Testis (tissue), 2 donors: Measurements from ENCODE around the gene HIGD1C.

Experiments
- POLR2A ChIP-seq: fragments of 450-650 bp; IDR thresholded peaks from one replicate; pipeline ENCODE4 v1.6.1; 2017; ENCODE audit warnings: antibody characterized with exemption, mild to moderate bottlenecking, moderate library complexity
- TF ChIP-seq, protein P1 (sequence below), 3 experiments: fragments of 450-650 bp in 2 of 3; fragments of 200-600 bp in 1 of 3; sonication (generic) in 1 of 3; IDR thresholded peaks; one replicate each; pipeline ENCODE4 v1.5.1; 2016 to 2019; ENCODE audit warnings: antibody characterized with exemption in 3 of 3, mild to moderate bottlenecking in 2 of 3, moderate library complexity in 1 of 3

DNA sequence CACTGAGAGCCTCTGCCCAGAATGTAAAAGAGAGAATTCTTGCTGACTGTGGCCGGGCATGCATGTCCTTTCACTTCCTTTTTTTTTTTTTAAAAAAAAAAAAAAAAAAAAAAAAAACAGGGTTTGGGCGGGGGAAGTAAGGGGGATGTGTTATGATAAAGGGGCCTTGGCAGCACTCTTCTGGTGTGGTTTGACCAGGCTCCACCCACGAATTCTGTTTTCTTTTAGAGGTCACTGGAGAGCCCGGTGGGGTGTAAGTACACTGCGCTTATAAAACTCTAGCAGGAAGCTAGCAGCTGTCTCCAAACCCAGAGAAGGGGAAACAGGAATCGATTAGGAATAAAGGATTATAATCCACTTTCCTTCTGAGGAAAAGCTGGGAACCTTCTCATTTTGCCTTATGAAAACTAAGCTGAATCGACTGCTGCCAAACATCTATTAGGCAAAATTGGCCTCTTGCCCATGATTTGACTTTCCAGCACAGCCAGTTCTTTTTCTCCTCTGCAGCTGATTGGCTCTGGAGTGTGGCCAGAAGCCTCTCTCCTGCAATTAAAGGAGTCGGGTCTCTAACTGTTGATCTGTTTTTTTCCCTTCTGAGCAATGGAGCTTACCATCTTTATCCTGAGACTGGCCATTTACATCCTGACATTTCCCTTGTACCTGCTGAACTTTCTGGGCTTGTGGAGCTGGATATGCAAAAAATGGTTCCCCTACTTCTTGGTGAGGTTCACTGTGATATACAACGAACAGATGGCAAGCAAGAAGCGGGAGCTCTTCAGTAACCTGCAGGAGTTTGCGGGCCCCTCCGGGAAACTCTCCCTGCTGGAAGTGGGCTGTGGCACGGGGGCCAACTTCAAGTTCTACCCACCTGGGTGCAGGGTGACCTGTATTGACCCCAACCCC is 27.7 kb upstream of the HIGD1C start:
- TF ChIP-seq, protein P1, sequence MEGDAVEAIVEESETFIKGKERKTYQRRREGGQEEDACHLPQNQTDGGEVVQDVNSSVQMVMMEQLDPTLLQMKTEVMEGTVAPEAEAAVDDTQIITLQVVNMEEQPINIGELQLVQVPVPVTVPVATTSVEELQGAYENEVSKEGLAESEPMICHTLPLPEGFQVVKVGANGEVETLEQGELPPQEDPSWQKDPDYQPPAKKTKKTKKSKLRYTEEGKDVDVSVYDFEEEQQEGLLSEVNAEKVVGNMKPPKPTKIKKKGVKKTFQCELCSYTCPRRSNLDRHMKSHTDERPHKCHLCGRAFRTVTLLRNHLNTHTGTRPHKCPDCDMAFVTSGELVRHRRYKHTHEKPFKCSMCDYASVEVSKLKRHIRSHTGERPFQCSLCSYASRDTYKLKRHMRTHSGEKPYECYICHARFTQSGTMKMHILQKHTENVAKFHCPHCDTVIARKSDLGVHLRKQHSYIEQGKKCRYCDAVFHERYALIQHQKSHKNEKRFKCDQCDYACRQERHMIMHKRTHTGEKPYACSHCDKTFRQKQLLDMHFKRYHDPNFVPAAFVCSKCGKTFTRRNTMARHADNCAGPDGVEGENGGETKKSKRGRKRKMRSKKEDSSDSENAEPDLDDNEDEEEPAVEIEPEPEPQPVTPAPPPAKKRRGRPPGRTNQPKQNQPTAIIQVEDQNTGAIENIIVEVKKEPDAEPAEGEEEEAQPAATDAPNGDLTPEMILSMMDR (IDR thresholded peaks at IDR 0.05), result no peak
- no peak for TF ChIP-seq POLR2A
